ENCODE measurements around the gene LAD1. TPM values are rescaled to one million over a fixed set of nuclear protein-coding genes. Genes with fewer than 3 reads are reported as not detected.
A peak's percentile ranks its signal among the peaks of the same experiment; 100 is the strongest.

LAD1 gene
- total RNA-seq, 4 donors from 2014 or later, result 0.25 to 6.2 (median 0.92) TPM

- Histone ChIP-seq H3K36me3 (no peaks in the 10 kb centered on the region), H3K27ac (no peak overlapping the region), H3K4me3 (no peak overlapping the region), H3K4me1 (no peaks in the 10 kb centered on the region), H3K9me3 (no peaks in the 10 kb centered on the region), H3K27me3 (no peaks in the 10 kb centered on the region)
- ATAC-seq (no peak), DNase-seq (no peak)
- in situ Hi-C loops (cut with MboI; ENCODE audit: low sequenced_read_pairs in 4 of 4), result loop anchor here (10.0 to 25.0 kb wide), 2 partner anchors 86 to 88 kb away; no protein-coding TSS in a partner anchor
- TF ChIP-seq POLR2A (IDR thresholded peaks at IDR 0.05) (no peak), CTCF (IDR thresholded peaks at IDR 0.05 in 4 of 5, conservative IDR thresholded peaks at IDR 0.05 in 1 of 5) (no peak)
- intact Hi-C loops (cut with DNase I; ENCODE audit: low total_unique reads), result no loop called here
Measured at GRCh38 chr1:201350361-201350725, 48.8 kb downstream of the LAD1 start.

GRCh38 chr1:201349092-201349491 lies 50.0 kb downstream of the LAD1 start:
- H3K27ac ChIP-seq, result no peak overlapping the region
- DNase-seq (no peak), ATAC-seq (no peak)
- in situ Hi-C loops (cut with MboI; ENCODE audit: low sequenced_read_pairs in 4 of 4), result no loop called here
- H3K9me3 ChIP-seq, result no peaks in the 10 kb centered on the region
- TF ChIP-seq CTCF (IDR thresholded peaks at IDR 0.05 in 4 of 5, conservative IDR thresholded peaks at IDR 0.05 in 1 of 5) (no peak), POLR2A (IDR thresholded peaks at IDR 0.05) (no peak)
- no peaks in the 10 kb centered on the region for H3K36me3 ChIP-seq
- H3K27me3 ChIP-seq, result no peaks in the 10 kb centered on the region
- intact Hi-C loops (cut with DNase I; ENCODE audit: low total_unique reads), result loop anchor here (5.0 kb wide), 1 partner anchor 42 kb away; no protein-coding TSS in a partner anchor
- H3K4me3 ChIP-seq, result no peak overlapping the region
- no peaks in the 10 kb centered on the region for H3K4me1 ChIP-seq

- DNase-seq (no peak), ATAC-seq (peak in 1 of 2 donors; percentile 45)
- TF ChIP-seq CTCF (IDR thresholded peaks at IDR 0.05 in 4 of 5, conservative IDR thresholded peaks at IDR 0.05 in 1 of 5) (peak; percentile 18 to 58 (median 49)), POLR2A (IDR thresholded peaks at IDR 0.05) (no peak)
- H3K4me3 ChIP-seq, result no peak overlapping the region
- H3K36me3 ChIP-seq, result no peaks in the 10 kb centered on the region
- H3K4me1 ChIP-seq, result no peaks in the 10 kb centered on the region
- no peaks in the 10 kb centered on the region for H3K27me3 ChIP-seq
- intact Hi-C loops (cut with DNase I; ENCODE audit: low total_unique reads), result loop anchor here (5.0 kb wide), 1 partner anchor 41 kb away; no protein-coding TSS in a partner anchor
- no peak overlapping the region for H3K27ac ChIP-seq
- in situ Hi-C loops (cut with MboI; ENCODE audit: low sequenced_read_pairs in 4 of 4), result no loop called here
- H3K9me3 ChIP-seq, result no peaks in the 10 kb centered on the region
Measured at GRCh38 chr1:201348211-201348566, 50.9 kb downstream of the LAD1 start.

GRCh38 chr1:201347498-201348210 lies 51.5 kb downstream of the LAD1 start:
- TF ChIP-seq CTCF (IDR thresholded peaks at IDR 0.05 in 4 of 5, conservative IDR thresholded peaks at IDR 0.05 in 1 of 5) (no peak), POLR2A (IDR thresholded peaks at IDR 0.05) (no peak)

More at GRCh38 chr1:201347498-201348210, 51.5 kb downstream of the LAD1 start:
- Histone ChIP-seq H3K4me1 (no peaks in the 10 kb centered on the region), H3K27me3 (no peaks in the 10 kb centered on the region), H3K36me3 (no peaks in the 10 kb centered on the region), H3K4me3 (no peak overlapping the region), H3K27ac (no peak overlapping the region), H3K9me3 (no peaks in the 10 kb centered on the region)
- no peak for ATAC-seq
- in situ Hi-C loops (cut with MboI; ENCODE audit: low sequenced_read_pairs in 4 of 4), result no loop called here
- intact Hi-C loops (cut with DNase I; ENCODE audit: low total_unique reads), result loop anchor here (5.0 kb wide), 1 partner anchor 40 kb away; no protein-coding TSS in a partner anchor
- no peak for DNase-seq
